Mammary epithelial cell (primary cell): ENCODE data around the gene PTGFR.

Experiments
- CTCF ChIP-seq, 2 donors: IDR thresholded peaks in 1 of 2; conservative IDR thresholded peaks in 1 of 2; 2 replicates each; pipeline ENCODE4 v1.5.1; 2011 to 2012; ENCODE audit warnings: inconsistent platforms in 2 of 2, low read length in 2 of 2, mild to moderate bottlenecking in 2 of 2, control low read depth in 1 of 2, low read depth in 1 of 2; ENCODE audit not compliant: insufficient read depth in 1 of 2; ENCODE audit errors: extremely low read depth in 1 of 2
- EZH2 ChIP-seq: IDR thresholded peaks from 2 replicates; pipeline ENCODE4 v1.6.1; 2012; ENCODE audit warnings: low read length, inconsistent platforms, borderline replicate concordance

DNA sequence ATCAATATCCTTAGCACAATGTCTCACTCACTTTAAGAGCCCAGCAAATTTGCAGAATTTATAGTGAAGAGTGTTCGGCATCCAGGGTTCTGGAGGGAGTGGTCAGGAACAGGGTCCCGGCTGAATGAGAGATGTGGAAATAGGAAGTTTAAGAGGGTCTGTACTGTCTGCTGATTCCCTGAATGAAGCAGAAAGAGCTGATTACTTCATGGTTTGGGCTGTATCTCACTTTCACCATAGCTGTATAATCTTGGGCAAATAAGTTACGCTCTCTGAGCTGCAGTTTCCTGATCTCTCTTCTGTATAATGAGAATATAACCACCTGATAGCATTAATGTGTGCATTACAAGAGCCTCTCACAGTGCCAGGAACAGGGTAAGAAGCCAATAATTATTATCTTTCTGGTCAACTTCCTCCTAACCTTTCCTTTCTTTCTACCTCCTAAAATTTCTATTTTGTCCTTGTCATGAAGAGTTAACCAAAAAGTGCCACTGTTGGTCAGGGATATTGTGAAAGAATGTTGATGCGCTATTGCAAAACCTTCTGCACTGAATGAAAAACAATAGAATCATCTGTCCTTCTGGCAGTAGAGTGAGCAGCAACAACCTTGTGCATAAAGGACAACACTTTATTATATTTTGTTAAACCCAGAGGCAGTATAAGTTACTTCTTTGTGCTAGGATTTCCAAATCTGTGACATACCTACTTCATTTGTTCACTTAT lies 14.7 kb upstream of the PTGFR start:
- no peak for TF ChIP-seq CTCF (conservative IDR thresholded peaks at IDR 0.05 in 1 of 2, IDR thresholded peaks at IDR 0.05 in 1 of 2; ENCODE audit: extremely low read depth in 1 of 2, insufficient read depth in 1 of 2, low read depth in 1 of 2, low read length in 2 of 2)
- no peak for TF ChIP-seq EZH2
